Effector CD4-positive, alpha-beta T cell (primary cell): ENCODE measurements around the gene SLC12A4.
"Not testable (repeated sequence)": the region's sequence is repeated elsewhere in the genome, so short reads cannot be mapped to it uniquely, and the experiment has no call there.

Experiments
- DNase-seq: peaks from one replicate; pipeline ENCODE4 v3.0.0-alpha.2; 2020

Gene SLC12A4

GRCh38 chr16:67924140-67924906, 44.1 kb downstream of the SLC12A4 start:
- no peak for DNase-seq

- no peak for DNase-seq
These were observed 44.9 kb downstream of the SLC12A4 start for GRCh38 chr16:67923414-67924116.

- DNase-seq: no peak
These were observed 45.7 kb downstream of the SLC12A4 start for GRCh38 chr16:67922740-67923139.

- no peak for DNase-seq
These were observed 46.2 kb downstream of the SLC12A4 start for GRCh38 chr16:67922221-67922620.

GRCh38 chr16:67919622-67920221, 48.7 kb downstream of the SLC12A4 start:
- DNase-seq: no peak

- no peak for DNase-seq
These were observed 50.6 kb downstream of the SLC12A4 start for GRCh38 chr16:67917852-67918236.

- no peak for DNase-seq
These were observed 51.1 kb downstream of the SLC12A4 start for GRCh38 chr16:67917140-67917851.

- no peak for DNase-seq
These were observed 52.4 kb downstream of the SLC12A4 start for GRCh38 chr16:67915831-67916723.

- DNase-seq: not testable (repeated sequence)
These were observed 53.0 kb downstream of the SLC12A4 start for GRCh38 chr16:67915496-67915769.

GRCh38 chr16:67914758-67915495, 53.5 kb downstream of the SLC12A4 start:
- no peak for DNase-seq

- DNase-seq: no peak
These were observed 58.3 kb downstream of the SLC12A4 start for GRCh38 chr16:67910158-67910557.

GRCh38 chr16:67909056-67909742, 59.2 kb downstream of the SLC12A4 start:
- DNase-seq: no peak

GRCh38 chr16:67907397-67908180, 60.8 kb downstream of the SLC12A4 start:
- DNase-seq: no peak

GRCh38 chr16:67902831-67903230, 65.6 kb downstream of the SLC12A4 start:
- no peak for DNase-seq

- DNase-seq: no peak
These were observed 66.7 kb downstream of the SLC12A4 start for GRCh38 chr16:67901734-67902133.

- DNase-seq: no peak
These were observed 71.2 kb downstream of the SLC12A4 start for GRCh38 chr16:67897231-67897630.

- DNase-seq: no peak
These were observed 74.6 kb downstream of the SLC12A4 start for GRCh38 chr16:67893743-67894399.
